Activated gamma-delta T cell treated with Interleukin-2 at 50 U/mL for 16 hours (primary cell): ENCODE data around the gene LSS.
"Not testable (repeated sequence)": the region's sequence is repeated elsewhere in the genome, so short reads cannot be mapped to it uniquely, and the experiment has no call there.

ENCODE experiments used
- DNase-seq: peaks from one replicate; pipeline ENCODE4 v3.0.0-alpha.2; 2020

The LSS gene

GRCh38 chr21:46151261-46151988 lies 77.1 kb downstream of the LSS start:
- DNase-seq, result no peak

DNA sequence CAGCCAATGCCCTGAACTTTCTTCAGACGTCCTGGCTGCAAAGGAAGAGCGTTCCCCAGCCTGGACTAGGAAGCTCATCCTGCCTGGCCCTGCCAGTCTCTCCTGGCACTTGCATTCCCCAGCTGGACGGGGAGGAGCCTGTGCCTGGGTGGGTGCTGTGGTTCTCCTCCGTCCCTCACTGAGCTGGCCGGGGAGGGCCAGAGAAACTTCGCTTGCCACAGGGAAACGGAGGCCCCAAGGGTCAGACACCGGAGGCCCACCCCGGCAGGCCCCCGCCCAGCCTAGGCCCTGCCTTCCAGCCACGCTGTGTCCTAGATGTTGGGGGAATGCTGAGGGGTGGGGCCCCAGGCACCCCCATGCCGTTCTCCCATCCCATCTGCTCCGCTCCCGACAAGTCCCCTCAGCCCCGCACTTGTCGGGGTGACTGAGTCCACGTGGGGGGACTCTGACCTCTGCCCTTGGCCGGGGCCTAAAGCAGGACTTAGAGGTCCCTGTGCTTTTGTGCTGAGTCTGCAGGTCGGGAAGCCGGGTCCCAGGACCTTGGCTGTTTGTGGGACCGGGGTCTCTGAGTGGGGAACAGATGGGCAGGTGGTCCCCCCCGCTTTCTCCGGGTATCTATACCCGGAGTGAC lies 78.0 kb downstream of the LSS start:
- no peak for DNase-seq

GRCh38 chr21:46150073-46150472 lies 78.5 kb downstream of the LSS start:
- DNase-seq, result no peak

GRCh38 chr21:46149205-46149901 lies 79.2 kb downstream of the LSS start:
- DNase-seq, result no peak

- DNase-seq, result no peak
These were observed 80.5 kb downstream of the LSS start for GRCh38 chr21:46148106-46148505.

- peak; percentile 27 for DNase-seq
These were observed 81.1 kb downstream of the LSS start for GRCh38 chr21:46147429-46147828.

DNA sequence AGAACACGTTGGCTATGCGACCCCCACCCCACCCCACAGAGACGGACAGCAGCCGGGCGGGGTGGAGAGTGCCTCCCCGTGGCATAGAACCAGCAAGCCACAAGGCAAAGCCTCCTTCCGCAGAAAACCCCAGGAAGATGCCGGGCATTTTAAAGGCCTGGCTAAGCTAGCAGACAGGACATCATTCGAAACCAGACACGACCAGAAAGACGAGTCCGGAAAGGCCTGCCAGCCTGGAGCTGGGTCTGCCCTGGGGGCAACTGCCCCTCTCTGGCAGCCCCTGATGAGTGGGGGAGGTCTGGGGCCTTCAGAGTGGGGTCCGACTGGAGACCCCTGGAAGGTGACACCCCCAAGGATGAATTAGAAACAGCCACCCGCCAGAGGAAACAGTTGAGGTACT lies 81.7 kb downstream of the LSS start:
- DNase-seq, result no peak

GRCh38 chr21:46145840-46146691 lies 82.5 kb downstream of the LSS start:
- DNase-seq, result no peak

- no peak for DNase-seq
These were observed 83.3 kb downstream of the LSS start for GRCh38 chr21:46145159-46145839.

GRCh38 chr21:46144464-46145070 lies 84.0 kb downstream of the LSS start:
- DNase-seq, result no peak

- DNase-seq, result no peak
These were observed 85.7 kb downstream of the LSS start for GRCh38 chr21:46142582-46143473.

GRCh38 chr21:46141767-46142581 lies 86.6 kb downstream of the LSS start:
- DNase-seq, result no peak

- not testable (repeated sequence) for DNase-seq
These were observed 88.1 kb downstream of the LSS start for GRCh38 chr21:46140352-46141003.

DNA sequence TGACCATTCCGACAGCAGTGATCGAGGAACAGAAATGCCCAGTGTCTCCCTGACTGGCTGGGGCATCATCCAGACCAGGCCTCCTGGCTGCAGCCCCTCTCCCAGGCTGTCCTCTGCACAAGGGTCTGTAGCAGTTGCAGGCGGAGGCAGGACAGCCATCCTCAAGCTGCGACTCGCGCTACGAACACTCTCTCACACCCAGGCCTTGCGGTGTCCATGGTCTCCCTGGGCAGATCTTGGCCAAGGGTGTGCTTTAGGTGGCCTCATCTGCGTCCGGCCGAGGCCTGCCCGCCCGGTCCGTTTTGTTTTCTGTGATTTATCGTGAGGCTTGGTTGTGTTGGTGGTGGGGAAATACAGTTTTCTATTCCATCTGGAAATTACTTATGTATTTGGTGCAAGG lies 88.9 kb downstream of the LSS start:
- no peak for DNase-seq

DNA sequence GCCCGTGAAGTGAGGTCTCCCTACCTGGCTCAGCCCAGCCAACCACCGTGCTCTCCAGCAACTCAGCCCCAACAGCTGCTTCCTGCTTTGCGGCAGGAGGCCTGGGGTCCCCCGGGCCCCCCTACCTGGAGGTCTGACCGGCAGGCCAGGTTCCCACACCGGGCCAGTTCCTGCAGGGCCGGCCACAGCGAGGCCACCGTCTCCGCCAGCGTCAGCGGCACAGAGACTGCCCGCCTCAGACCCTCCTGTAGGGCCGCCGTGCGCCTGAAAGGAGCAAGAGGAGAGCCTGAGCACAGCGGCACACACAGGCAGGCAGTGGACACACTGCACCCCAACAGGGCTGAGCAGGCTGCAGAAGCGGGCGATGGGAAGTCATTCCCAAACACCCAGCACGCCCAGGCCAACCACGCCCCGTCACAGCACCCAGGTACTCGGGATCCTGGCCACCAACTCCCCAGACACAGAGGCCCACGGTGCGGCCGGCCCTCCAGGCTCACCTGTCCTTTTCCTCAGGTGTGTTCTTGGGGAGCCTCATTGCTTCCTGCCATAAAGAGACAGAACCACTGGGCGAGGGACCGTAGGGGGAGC lies 90.1 kb downstream of the LSS start:
- DNase-seq, result no peak
